Measurements from ENCODE around the gene SPIN1. TPM values are rescaled to one million over a fixed set of nuclear protein-coding genes. Genes with fewer than 3 reads are reported as not detected.

The SPIN1 gene
- total RNA-seq, 2 experiments from 2014 or later, result 42.2 to 45.3 TPM

DNA sequence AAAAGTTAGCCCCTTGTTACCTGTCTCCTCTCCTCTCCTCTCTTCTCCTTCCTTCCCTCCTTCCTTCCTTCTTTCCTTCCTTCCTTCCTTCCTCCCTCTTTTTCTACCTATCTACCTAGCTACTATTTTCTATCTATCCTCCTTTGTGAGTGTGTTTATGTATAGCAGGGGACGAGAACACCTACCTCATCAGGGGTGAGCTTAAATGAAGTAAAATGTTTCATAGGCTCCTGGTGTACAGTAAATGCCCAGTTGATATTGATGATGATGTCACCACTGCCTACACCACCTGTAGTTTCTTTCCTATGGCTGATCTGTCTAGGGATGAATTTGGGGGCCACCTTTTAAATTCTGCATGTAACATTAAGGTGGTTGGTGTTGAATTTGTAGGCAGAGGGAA, 4.3 kb downstream of the SPIN1 start:
- DNase-seq (no peak), ATAC-seq (ENCODE audit: low read depth) (no peak)
- POLR2A ChIA-PET, result no interaction called here
- Mint-ChIP-seq H3K36me3 (peaks cover 23% of the 10 kb centered on the region), H3K27me3 (no peaks in the 10 kb centered on the region), H3K4me1 (peaks cover 31% of the 10 kb centered on the region), H3K9me3 (no peaks in the 10 kb centered on the region), H3K4me3 (no peak overlapping the region), H3K27ac (no peak overlapping the region)

DNA sequence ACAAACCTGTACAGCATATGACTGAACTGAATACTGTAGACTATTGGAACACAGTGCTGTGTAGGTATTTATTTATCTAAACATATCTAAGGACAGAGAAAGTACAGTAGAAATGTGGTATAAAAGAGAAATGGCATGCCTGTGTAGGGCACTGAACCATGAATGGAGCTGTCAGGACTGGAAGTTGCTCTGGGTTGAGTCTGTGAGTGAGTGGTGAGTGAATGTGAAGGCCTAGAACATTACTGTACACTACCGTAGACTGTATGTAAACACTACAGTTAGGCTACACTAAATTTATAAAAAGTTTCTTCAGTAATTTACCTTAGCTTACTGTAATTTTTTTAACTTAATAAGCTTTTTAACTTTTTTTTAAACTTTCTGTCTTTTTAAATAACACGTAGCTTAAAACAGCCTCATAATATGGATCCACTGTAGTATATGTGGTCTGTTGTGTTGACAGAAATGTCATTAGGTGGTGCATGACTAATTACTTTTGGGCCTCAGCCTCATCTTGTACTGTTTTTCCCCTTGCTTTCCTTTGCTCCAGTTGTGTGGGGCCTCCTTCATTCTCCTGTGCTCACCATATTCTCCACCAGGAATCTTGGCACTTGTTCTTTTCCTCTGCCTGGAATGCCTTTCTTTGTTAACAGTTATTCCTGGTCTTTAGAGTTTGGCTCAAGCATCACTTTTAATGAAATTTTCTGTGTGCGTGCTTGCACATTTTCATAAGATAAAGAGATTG, 8.8 kb downstream of the SPIN1 start:
- Mint-ChIP-seq H3K9me3 (no peaks in the 10 kb centered on the region), H3K4me3 (no peak overlapping the region), H3K4me1 (peaks cover 18% of the 10 kb centered on the region), H3K27ac (peak overlapping the region; percentile 14), H3K36me3 (peaks cover 22% of the 10 kb centered on the region), H3K27me3 (no peaks in the 10 kb centered on the region)
- ATAC-seq (ENCODE audit: low read depth) (no peak), DNase-seq (no peak)
- POLR2A ChIA-PET, result no interaction called here

DNA sequence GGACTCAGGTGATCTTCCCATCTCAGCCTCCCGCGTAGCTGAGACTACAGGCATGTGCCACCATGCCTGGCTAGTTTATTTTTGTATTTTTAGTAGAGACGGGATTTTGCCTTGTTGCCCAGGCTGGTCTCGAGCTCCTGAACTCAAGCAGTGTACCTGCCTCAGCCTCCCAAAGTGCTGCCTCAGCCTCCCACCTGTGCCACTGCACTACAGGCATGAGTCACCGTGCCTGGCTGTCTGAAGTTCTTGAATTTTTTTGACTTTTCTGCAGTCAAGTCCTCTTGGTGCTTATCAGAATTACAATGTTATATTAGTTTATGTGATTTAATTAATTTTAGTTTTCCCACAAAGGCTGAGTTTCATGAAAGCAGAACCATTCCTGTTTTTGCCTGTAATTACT, 9.8 kb downstream of the SPIN1 start:
- H3K36me3 Mint-ChIP-seq, result peaks cover 26% of the 10 kb centered on the region
- no peaks in the 10 kb centered on the region for H3K27me3 Mint-ChIP-seq
- no peaks in the 10 kb centered on the region for H3K9me3 Mint-ChIP-seq
- peak overlapping the region; percentile 14 for H3K27ac Mint-ChIP-seq
- DNase-seq (no peak), ATAC-seq (ENCODE audit: low read depth) (no peak)
- POLR2A ChIA-PET, result no interaction called here
- peaks cover 11% of the 10 kb centered on the region for H3K4me1 Mint-ChIP-seq
- no peak overlapping the region for H3K4me3 Mint-ChIP-seq

DNA sequence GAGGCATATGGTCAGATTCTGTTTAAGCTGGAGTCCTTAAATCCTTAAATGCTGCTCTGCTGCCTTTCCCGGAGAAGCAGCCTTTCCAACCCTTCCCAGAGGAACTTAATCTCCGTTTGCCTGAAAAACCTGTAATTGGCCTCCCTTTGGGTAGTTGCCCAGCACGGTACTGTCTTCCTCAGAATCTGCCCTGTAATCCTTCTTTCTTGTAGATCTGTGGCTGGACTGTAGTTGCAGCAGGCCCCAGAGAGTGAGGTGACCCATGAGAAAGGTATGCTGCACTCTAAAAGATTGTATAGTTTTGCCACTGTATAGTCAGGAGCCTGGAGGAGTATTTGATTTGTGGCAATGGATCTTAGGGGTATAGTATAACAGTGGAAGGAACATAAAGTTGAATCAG, 11.7 kb downstream of the SPIN1 start:
- POLR2A ChIA-PET, result no interaction called here
- Mint-ChIP-seq H3K27ac (no peak overlapping the region), H3K4me1 (peaks cover 12% of the 10 kb centered on the region), H3K9me3 (peaks cover 2% of the 10 kb centered on the region), H3K4me3 (no peak overlapping the region), H3K27me3 (no peaks in the 10 kb centered on the region), H3K36me3 (peaks cover 24% of the 10 kb centered on the region)
- ATAC-seq (ENCODE audit: low read depth) (no peak), DNase-seq (no peak)

DNA sequence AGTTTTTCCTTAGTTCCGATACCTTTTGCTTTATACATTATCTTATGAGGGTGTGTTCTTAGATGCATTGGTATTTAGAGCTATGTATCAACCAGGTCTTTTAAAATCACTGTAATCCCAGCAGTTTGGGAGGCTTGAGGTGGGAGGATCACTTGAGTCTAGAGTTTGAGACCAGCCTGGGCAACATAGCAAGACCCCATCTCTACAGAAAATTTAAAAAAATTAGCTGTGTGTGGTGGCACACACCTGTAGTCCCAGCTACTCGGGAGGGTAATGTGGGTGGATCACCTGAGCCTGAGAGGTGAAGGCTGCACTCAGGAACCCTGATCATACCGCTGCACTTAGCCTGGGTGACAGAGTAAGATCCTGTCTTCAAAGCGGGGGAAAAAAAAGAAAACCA, 15.1 kb downstream of the SPIN1 start:
- POLR2A ChIA-PET, result interaction anchor here (0.8 kb wide), 1 partner anchor 907 kb away, joined by 3 read pairs; no protein-coding TSS in a partner anchor
- H3K36me3 Mint-ChIP-seq, result peaks cover 26% of the 10 kb centered on the region
- no peak overlapping the region for H3K27ac Mint-ChIP-seq
- H3K27me3 Mint-ChIP-seq, result no peaks in the 10 kb centered on the region
- no peak overlapping the region for H3K4me3 Mint-ChIP-seq
- ATAC-seq (ENCODE audit: low read depth), result no peak
- H3K4me1 Mint-ChIP-seq, result peaks cover 11% of the 10 kb centered on the region
- H3K9me3 Mint-ChIP-seq, result peaks cover 2% of the 10 kb centered on the region
- DNase-seq, result no peak

DNA sequence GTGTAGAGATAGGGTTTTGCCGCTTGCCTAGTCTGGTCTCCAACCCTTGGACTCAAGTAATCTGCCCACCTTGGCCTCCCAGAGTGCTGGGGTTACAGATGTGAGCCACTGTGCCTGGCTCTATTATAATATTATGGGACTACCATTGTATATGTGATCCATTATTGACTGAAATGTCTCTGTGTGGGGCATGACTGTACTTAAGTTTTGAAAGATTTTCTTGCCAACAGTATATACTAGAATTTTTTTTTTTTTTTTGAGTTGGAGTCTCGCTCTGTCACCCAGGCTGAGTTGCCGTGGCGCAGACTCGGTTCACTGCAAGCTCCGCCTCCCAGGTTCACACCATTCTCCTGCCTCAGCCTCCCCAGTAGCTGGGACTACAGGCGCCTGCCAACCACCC, 17.8 kb downstream of the SPIN1 start:
- DNase-seq (no peak), ATAC-seq (ENCODE audit: low read depth) (no peak)
- H3K27ac Mint-ChIP-seq, result no peak overlapping the region
- peaks cover 31% of the 10 kb centered on the region for H3K36me3 Mint-ChIP-seq
- H3K9me3 Mint-ChIP-seq, result peaks cover 10% of the 10 kb centered on the region
- POLR2A ChIA-PET, result interaction anchor here (0.6 kb wide), 1 partner anchor 46 kb away, joined by 4 read pairs; no protein-coding TSS in a partner anchor
- H3K4me1 Mint-ChIP-seq, result peaks cover 13% of the 10 kb centered on the region
- no peak overlapping the region for H3K4me3 Mint-ChIP-seq
- H3K27me3 Mint-ChIP-seq, result no peaks in the 10 kb centered on the region

DNA sequence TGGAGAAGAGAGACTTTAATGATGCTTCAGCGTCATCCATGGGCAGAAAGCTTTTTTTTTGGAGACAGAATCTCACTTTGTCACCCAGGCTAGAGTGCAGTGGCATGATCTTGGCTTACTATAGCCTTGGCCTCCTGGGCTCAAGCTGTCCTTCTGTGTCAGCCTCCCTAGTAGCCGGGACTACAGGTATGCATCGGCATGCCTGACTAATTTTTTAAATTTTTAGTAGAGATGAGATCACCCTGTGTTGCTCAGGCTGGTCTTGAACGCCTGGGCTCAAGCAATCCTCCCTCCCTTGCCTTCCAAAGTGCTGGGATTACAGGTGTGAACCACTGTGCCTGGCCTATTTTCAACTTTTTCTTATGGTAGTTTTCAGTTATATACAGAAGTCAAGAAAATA, 23.2 kb downstream of the SPIN1 start:
- Mint-ChIP-seq H3K27ac (no peak overlapping the region), H3K9me3 (peaks cover 15% of the 10 kb centered on the region), H3K4me3 (no peak overlapping the region), H3K27me3 (no peaks in the 10 kb centered on the region), H3K36me3 (peaks cover 55% of the 10 kb centered on the region), H3K4me1 (peaks cover 11% of the 10 kb centered on the region)
- DNase-seq, result no peak
- ATAC-seq (ENCODE audit: low read depth), result no peak
- POLR2A ChIA-PET, result no interaction called here

DNA sequence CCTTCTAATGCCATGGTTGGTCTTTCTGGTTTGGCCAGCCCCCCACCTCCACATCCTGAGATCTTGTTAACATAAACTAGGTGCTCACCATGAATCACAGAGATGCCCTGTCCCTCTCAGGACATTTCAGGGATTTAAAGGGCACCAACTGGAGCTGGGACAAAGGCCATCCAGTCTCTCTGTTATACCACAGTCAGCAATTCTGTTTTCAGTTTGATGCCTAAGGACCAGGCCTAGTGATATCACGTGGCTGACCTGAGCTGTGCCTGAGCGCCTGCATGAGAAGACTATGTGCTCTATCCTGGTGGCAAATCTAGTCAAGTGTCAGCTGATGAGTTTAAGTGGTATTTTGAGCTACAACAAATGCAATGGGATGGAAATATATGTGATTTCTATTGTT, 26.1 kb downstream of the SPIN1 start:
- no peak for DNase-seq
- H3K4me1 Mint-ChIP-seq, result peaks cover 23% of the 10 kb centered on the region
- H3K27me3 Mint-ChIP-seq, result no peaks in the 10 kb centered on the region
- no peak overlapping the region for H3K27ac Mint-ChIP-seq
- H3K4me3 Mint-ChIP-seq, result no peak overlapping the region
- POLR2A ChIA-PET, result no interaction called here
- ATAC-seq (ENCODE audit: low read depth), result no peak
- H3K9me3 Mint-ChIP-seq, result peaks cover 28% of the 10 kb centered on the region
- peaks cover 78% of the 10 kb centered on the region for H3K36me3 Mint-ChIP-seq

DNA sequence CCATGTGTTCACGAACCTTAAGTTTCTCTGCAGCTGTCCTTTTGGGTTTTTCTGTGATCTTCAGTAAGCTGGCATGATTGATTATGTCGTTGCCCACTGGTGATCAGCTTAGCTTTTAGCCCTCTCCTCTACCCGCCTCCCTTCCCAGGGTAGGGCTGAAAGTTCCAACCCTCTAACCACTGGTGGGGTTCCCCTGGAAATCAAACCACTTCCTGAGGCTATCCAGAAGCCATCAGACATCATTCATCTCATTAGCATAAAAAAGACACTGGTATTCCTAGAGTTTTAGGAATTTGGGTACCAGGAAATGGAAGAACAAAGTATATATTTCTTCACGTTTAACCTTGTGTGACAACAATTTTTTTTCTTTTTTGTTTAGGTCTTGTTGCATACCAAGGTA, 29.8 kb downstream of the SPIN1 start:
- H3K4me1 Mint-ChIP-seq, result peaks cover 13% of the 10 kb centered on the region
- H3K27me3 Mint-ChIP-seq, result no peaks in the 10 kb centered on the region
- H3K9me3 Mint-ChIP-seq, result peaks cover 23% of the 10 kb centered on the region
- H3K27ac Mint-ChIP-seq, result no peak overlapping the region
- peak overlapping the region; percentile 1 for H3K4me3 Mint-ChIP-seq
- H3K36me3 Mint-ChIP-seq, result peaks cover 80% of the 10 kb centered on the region
- DNase-seq (no peak), ATAC-seq (ENCODE audit: low read depth) (no peak)
- POLR2A ChIA-PET, result no interaction called here

DNA sequence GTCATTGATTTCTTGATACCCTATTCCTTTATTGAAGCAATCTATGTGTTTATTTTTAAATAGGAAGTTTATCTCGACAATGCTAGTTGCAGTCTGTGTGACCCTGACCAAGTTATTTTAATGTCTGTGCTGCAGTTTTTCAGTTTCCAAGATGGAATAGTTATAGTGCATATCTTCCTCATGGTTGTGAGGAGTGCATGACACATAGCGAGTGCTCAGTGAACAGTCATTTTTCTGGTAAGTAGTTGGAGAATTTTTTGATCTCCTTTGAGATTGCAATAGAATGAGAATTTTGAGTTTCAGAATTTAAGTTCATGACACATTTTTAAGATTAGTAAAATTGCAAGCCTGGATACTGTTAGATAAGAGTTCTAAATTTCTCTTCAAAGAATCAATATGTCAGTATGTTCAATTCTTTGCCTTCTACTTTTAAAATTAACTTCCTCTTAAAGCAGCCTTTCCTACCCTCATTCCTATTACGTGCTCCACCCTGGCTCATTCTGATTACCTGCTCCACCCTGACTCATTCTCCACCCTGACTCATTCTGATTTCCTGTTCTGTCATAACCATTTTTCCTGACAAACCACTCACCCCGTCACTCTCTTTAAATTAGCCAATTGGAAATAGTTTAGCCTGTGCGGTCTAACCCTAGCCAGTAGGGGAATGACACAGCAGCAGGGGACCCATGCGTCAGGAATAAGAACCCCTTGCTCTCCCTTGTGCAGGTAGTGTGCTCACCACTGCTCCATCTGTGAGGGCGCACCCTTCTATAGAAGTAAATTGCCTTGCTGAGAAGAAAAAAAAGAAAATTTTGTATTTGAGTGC, 30.7 kb downstream of the SPIN1 start:
- POLR2A ChIA-PET, result no interaction called here
- peak overlapping the region; percentile 54 for H3K27ac Mint-ChIP-seq
- no peak overlapping the region for H3K4me3 Mint-ChIP-seq
- peaks cover 13% of the 10 kb centered on the region for H3K4me1 Mint-ChIP-seq
- H3K27me3 Mint-ChIP-seq, result no peaks in the 10 kb centered on the region
- DNase-seq (no peak), ATAC-seq (ENCODE audit: low read depth) (no peak)
- H3K36me3 Mint-ChIP-seq, result peaks cover 75% of the 10 kb centered on the region
- peaks cover 23% of the 10 kb centered on the region for H3K9me3 Mint-ChIP-seq

DNA sequence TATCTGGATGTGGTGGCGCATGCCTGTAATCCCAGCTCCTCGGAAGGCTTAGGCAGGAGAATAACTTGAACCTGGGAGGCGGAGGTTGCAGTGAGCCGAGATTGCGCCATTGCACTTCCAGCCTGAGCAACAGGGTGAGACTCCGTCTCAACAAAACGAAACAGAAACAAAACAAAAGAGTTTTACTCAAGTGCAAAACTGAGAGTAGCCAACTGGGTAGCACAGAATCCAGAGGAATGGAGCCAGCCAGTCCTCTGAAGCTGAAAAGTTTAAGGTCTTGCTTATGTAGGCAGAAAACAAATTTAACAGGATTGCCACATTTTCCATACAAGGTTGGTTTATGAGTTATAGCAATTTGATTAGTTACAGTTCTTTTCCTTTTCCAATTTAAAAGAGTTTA, 32.0 kb downstream of the SPIN1 start:
- H3K4me3 Mint-ChIP-seq, result no peak overlapping the region
- ATAC-seq (ENCODE audit: low read depth), result no peak
- H3K4me1 Mint-ChIP-seq, result peaks cover 13% of the 10 kb centered on the region
- no peak overlapping the region for H3K27ac Mint-ChIP-seq
- DNase-seq, result no peak
- peaks cover 19% of the 10 kb centered on the region for H3K9me3 Mint-ChIP-seq
- no peaks in the 10 kb centered on the region for H3K27me3 Mint-ChIP-seq
- POLR2A ChIA-PET, result no interaction called here
- peaks cover 66% of the 10 kb centered on the region for H3K36me3 Mint-ChIP-seq

DNA sequence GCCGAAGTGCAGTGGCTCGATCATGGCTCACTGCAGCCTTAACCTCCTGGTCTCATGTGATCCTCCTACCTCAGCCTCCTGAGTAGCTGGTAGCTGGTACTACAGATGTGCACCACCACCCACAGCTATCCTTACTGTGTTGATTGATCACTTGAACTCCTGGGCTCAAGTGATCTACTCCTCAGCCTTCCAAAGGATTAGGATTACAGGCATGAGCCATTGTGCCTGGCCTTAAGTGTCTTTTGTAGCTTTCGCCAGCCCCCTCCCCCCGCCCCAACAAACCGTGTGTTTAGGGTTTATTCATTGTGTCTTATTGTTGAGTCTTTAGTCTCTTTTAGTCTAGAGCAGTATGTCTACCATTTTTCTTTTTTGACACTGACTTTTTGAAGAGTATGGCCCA, 33.1 kb downstream of the SPIN1 start:
- ATAC-seq (ENCODE audit: low read depth), result no peak
- H3K9me3 Mint-ChIP-seq, result peaks cover 19% of the 10 kb centered on the region
- DNase-seq, result no peak
- H3K36me3 Mint-ChIP-seq, result peaks cover 64% of the 10 kb centered on the region
- POLR2A ChIA-PET, result no interaction called here
- peaks cover 13% of the 10 kb centered on the region for H3K4me1 Mint-ChIP-seq
- H3K27me3 Mint-ChIP-seq, result no peaks in the 10 kb centered on the region
- no peak overlapping the region for H3K27ac Mint-ChIP-seq
- no peak overlapping the region for H3K4me3 Mint-ChIP-seq

DNA sequence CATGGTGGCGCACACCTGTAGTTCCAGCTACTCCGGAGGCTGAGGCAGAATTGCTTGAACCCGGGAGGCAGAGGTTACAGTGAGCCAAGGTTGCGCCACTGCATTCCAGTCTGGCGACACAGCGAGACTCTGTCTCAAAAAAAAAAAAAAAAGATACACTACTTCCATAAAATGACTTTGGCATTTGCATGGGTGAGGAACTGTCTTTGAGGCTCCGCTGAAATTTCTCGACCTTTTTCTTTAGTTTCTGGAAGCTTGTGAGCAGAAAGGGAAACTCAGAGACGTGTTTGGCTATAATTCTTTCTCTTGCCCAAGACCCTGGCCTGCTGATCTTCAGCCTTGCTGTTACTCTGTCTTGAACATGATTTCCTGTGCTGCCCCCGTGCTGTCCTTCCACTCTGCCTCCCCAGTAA, 37.3 kb downstream of the SPIN1 start:
- H3K9me3 Mint-ChIP-seq, result peaks cover 3% of the 10 kb centered on the region
- POLR2A ChIA-PET, result no interaction called here
- no peak overlapping the region for H3K27ac Mint-ChIP-seq
- H3K4me1 Mint-ChIP-seq, result peaks cover 4% of the 10 kb centered on the region
- H3K36me3 Mint-ChIP-seq, result peaks cover 30% of the 10 kb centered on the region
- ATAC-seq (ENCODE audit: low read depth) (no peak), DNase-seq (no peak)
- no peaks in the 10 kb centered on the region for H3K27me3 Mint-ChIP-seq
- no peak overlapping the region for H3K4me3 Mint-ChIP-seq

DNA sequence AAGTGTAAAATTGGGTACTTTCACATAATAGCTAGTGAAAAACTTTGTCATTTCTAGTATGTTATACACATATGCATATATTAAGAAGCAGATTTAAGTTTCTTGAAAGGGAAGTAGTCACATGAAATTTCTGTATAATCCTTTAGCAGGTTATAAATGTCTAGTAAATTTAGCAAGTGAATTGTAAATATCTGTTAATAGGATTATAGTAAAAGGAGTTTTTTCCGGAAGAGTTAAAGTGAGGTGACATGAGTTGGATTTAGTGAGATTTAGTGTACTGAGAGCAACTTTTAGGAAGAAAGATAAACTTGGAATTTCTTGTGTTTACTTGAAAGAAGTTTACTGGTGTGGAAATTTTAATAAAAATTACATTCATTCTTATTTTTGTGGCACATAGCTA, 38.4 kb downstream of the SPIN1 start:
- peaks cover 4% of the 10 kb centered on the region for H3K4me1 Mint-ChIP-seq
- no peak overlapping the region for H3K4me3 Mint-ChIP-seq
- ATAC-seq (ENCODE audit: low read depth) (no peak), DNase-seq (no peak)
- H3K27me3 Mint-ChIP-seq, result no peaks in the 10 kb centered on the region
- peaks cover 26% of the 10 kb centered on the region for H3K36me3 Mint-ChIP-seq
- no peak overlapping the region for H3K27ac Mint-ChIP-seq
- H3K9me3 Mint-ChIP-seq, result no peaks in the 10 kb centered on the region
- POLR2A ChIA-PET, result no interaction called here

All from activated naive CD8-positive, alpha-beta T cell treated with anti-CD3 and anti-CD28 coated beads, Interleukin-2, amount 10 ng/mL, durations not matched to agents 7 days and 5 days (primary cell).